ENCODE results near the gene HSPA1L.

HSPA1L gene

DNA sequence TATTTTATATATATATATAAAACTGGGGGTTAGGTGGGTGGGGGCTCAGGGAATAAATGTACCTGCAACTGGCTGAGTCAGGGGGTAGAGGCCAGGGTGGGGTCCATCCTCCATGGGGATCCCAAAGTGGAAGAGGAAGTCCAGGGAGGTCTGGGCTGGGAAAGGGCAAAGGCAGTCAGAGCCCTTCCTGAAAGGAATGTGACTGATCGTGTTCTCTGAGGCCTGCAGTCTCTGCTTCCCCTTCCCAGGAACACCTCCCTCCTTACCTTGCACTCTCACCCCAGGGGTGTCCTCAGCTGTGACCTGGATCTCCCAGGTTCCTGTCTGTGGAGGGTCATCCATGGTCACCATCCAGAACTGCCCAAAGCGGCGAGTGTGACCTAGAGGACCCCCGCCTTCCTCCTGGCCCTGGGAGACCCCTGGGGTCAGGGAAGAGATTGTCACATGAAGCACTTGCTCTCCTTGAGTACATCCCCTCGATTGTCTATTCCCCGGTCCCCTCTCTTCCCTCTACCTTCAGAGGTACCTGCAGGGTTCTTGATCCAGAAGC, 47.9 kb downstream of the HSPA1L start:
- DNase-seq (ENCODE audit: low read depth in 2 of 3, low spot score in 1 of 3), result no peak

DNA sequence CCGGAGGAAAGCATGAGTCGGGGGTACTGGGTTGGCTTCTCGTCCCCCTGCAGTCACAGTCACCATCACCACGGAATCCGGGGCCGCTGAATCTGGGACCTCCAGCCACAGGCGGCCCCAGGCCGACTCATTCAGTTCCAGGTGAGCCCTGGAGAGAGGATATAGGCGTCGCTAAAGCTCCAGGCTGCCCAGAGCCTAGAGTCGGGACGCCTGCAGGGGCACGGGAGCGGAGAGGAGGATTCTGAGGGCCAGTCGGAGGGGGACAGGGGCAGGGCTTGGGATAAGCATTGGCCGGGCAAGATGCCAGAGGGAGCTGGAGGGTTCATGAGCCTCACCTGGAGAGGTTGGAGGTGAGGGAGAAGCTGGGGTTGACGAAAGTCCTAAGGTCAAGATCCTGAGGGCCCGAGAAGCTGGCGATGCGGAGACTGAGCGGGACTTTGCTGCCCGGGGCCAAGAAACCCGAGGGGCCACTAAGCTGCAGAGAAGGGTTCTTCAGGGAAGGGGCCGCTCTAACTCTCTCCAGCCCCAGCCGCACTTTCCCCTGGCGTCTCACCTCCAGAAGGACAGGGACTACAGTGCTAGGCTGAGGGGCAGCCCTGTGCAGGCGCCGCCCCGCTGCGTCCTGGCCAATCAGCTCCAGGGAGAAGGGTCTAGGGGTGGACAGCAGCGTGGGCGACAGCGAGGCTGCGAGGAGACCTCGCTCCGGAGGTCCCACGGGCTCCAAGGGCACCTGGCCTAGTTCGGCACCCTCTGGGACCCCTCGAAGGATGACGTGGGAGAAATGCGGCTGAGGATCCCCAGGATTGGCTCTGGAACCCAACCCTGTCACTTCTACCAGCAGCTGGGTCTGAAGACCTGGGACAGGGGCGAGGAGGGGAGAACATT, 48.9 kb downstream of the HSPA1L start:
- no peak for DNase-seq (ENCODE audit: low read depth in 2 of 3, low spot score in 1 of 3)

DNA sequence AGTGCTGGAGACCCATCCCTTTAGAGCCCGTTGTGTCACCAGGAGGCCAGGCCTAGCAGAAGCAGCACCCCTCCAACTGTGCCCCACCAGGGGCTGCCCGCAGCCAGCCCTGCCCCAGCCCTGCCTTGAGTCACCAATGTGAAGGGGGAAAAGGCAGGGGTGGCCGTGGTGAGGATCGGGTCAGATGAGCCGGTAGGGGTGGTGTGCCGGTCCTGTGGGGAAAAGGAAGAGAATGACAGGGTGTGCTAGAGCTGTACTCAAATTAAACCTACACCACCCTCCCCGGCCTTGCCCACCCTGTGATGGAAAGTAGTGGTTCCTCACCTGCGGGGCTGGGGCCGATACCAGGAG, 49.5 kb downstream of the HSPA1L start:
- DNase-seq (ENCODE audit: low read depth in 2 of 3, low spot score in 1 of 3), result no peak

GRCh38 chr6:31764198-31764597, 50.9 kb downstream of the HSPA1L start:
- no peak for DNase-seq (ENCODE audit: low read depth in 2 of 3, low spot score in 1 of 3)

DNA sequence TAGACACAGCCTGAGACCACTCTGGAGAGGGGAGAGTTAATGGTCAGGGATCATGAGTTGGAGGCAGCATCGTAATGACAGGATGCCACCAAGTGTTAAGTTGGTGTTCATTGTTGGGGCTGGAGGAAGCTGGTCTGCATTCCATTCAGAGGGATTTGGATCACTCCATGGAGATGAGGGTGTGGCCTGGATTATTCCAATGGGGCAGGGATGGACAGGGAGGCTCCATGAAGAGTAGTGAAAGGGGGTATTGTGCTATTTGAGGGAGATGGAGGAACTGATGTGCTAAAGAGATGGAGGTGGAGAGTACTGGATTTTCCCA, 51.5 kb downstream of the HSPA1L start:
- no peak for DNase-seq (ENCODE audit: low read depth in 2 of 3, low spot score in 1 of 3)

- no peak for DNase-seq (ENCODE audit: low read depth in 2 of 3, low spot score in 1 of 3)
These were observed 52.0 kb downstream of the HSPA1L start for GRCh38 chr6:31762878-31763618.

GRCh38 chr6:31762356-31762755, 52.7 kb downstream of the HSPA1L start, which contains the start of gene SAPCD1:
Gene SAPCD1 (plus strand): TSS chr6:31762656. CDS start chr6:31763055, 399 bp downstream.
- DNase-seq (ENCODE audit: low read depth in 2 of 3, low spot score in 1 of 3), result no peak

- no peak for DNase-seq (ENCODE audit: low read depth in 2 of 3, low spot score in 1 of 3)
These were observed 53.7 kb downstream of the HSPA1L start for GRCh38 chr6:31761343-31761742.

DNA sequence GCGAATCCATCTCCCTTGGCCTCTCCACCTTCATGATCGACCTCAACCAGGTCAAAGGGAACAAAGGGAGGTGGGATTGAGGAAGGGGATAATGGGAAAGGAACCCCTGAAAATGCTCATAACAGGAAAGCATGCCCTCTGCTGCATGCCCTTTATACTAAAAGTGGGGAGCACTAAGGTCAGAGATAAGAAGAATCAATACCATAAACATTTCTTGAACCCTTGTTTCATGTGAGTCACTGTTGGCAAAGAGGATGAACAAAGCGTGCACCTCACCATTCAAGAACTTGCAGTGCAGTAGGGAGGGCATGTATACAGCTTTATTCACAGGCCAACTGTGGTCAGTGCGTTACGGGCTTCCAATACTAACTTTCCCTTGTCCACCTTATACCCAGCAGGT, 54.3 kb downstream of the HSPA1L start:
- no peak for DNase-seq (ENCODE audit: low read depth in 2 of 3, low spot score in 1 of 3)
